Neutrophil (primary cell): ENCODE data around the gene ITPR1.

Experiments
- H3K27ac ChIP-seq: fragments of 200-600 bp; sonication (generic); 2 replicates; pipeline ENCODE4 v1.5.1; 2016; ENCODE audit warnings: mild to moderate bottlenecking, moderate library complexity
- H3K27me3 ChIP-seq: fragments of 200-600 bp; sonication (generic); 2 replicates; pipeline ENCODE4 v1.6.0; 2016; ENCODE audit warnings: mild to moderate bottlenecking
- H3K36me3 ChIP-seq: fragments of 200-600 bp; sonication (generic); 2 replicates; pipeline ENCODE4 v1.5.1; 2017
- H3K4me1 ChIP-seq, 2 experiments: fragments of 200-600 bp in 1 of 2; sonication (generic) in 1 of 2; 1 replicate in 1 of 2; 2 replicates in 1 of 2; pipeline versions ENCODE4 v1.5.1 to v1.6.1; 2013 to 2016; ENCODE audit warnings: low read depth in 1 of 2, low read length in 1 of 2, mild to moderate bottlenecking in 1 of 2, moderate library complexity in 1 of 2; ENCODE audit not compliant: control insufficient read depth in 1 of 2, insufficient read depth in 1 of 2
- H3K4me3 ChIP-seq, 2 experiments: fragments of 200-600 bp in 1 of 2; sonication (generic) in 1 of 2; 1 replicate in 1 of 2; 2 replicates in 1 of 2; pipeline ENCODE4 v1.5.1; 2013 to 2016; ENCODE audit warnings: low read depth in 1 of 2, low read length in 1 of 2, mild to moderate bottlenecking in 1 of 2, moderate library complexity in 1 of 2
- H3K9me3 ChIP-seq: fragments of 200-600 bp; sonication (generic); 2 replicates; pipeline ENCODE4 v1.5.1; 2016
- TF ChIP-seq, protein P1 (sequence below): fragments of 200-600 bp; sonication (generic); IDR thresholded peaks from 2 replicates; pipeline ENCODE4 v1.5.1; 2016; ENCODE audit warnings: antibody characterized with exemption

ITPR1 gene

DNA sequence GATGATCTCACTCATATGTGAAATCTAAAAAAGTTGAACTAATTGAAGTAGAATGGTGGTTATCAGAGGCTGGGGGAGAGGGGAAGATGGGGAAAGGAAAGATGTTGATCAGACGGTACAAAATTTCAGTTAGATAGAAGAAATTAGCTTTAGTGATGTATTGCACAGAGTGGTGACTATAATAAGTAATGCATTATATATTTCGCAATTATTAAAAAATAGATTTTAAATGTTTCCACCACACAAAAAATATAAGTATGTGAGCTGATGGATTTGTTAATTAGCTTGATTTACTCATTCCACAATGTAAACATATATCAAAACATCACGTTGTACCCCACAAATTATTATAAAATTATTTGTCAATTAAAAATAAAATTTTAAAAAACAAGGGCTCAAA is 34.2 kb upstream of the ITPR1 start:
- Histone ChIP-seq H3K4me3 (no peak overlapping the region), H3K27me3 (no peaks in the 10 kb centered on the region), H3K27ac (no peak overlapping the region), H3K4me1 (peaks cover 14 to 19% of the 10 kb centered on the region in 2 experiments), H3K9me3 (no peaks in the 10 kb centered on the region), H3K36me3 (no peaks in the 10 kb centered on the region)
- TF ChIP-seq, protein P1, sequence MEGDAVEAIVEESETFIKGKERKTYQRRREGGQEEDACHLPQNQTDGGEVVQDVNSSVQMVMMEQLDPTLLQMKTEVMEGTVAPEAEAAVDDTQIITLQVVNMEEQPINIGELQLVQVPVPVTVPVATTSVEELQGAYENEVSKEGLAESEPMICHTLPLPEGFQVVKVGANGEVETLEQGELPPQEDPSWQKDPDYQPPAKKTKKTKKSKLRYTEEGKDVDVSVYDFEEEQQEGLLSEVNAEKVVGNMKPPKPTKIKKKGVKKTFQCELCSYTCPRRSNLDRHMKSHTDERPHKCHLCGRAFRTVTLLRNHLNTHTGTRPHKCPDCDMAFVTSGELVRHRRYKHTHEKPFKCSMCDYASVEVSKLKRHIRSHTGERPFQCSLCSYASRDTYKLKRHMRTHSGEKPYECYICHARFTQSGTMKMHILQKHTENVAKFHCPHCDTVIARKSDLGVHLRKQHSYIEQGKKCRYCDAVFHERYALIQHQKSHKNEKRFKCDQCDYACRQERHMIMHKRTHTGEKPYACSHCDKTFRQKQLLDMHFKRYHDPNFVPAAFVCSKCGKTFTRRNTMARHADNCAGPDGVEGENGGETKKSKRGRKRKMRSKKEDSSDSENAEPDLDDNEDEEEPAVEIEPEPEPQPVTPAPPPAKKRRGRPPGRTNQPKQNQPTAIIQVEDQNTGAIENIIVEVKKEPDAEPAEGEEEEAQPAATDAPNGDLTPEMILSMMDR = no peak

DNA sequence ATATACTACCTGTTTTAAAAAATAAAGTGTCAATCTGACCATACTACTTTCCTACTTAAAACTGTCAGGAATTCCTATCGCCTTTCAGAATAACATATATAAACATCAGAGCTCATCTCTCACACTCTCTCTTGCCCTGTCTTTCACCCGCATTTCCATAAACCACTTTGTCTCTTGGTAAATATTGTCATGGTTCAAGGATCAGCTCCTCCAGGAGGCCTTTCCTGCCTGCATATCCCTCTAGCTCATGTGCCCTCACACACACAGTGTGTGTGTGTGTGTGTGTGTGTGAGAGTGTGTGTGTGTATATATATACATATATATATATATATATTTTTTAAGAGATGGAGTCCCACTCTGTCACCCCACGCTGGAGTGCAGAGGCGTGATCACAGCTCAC is 32.8 kb upstream of the ITPR1 start:
- no peak overlapping the region for H3K27ac ChIP-seq
- H3K4me3 ChIP-seq = no peak overlapping the region
- H3K27me3 ChIP-seq = no peaks in the 10 kb centered on the region
- TF ChIP-seq, protein P1 = no peak
- peaks cover 14 to 19% of the 10 kb centered on the region in 2 experiments for H3K4me1 ChIP-seq
- no peaks in the 10 kb centered on the region for H3K9me3 ChIP-seq
- no peaks in the 10 kb centered on the region for H3K36me3 ChIP-seq

DNA sequence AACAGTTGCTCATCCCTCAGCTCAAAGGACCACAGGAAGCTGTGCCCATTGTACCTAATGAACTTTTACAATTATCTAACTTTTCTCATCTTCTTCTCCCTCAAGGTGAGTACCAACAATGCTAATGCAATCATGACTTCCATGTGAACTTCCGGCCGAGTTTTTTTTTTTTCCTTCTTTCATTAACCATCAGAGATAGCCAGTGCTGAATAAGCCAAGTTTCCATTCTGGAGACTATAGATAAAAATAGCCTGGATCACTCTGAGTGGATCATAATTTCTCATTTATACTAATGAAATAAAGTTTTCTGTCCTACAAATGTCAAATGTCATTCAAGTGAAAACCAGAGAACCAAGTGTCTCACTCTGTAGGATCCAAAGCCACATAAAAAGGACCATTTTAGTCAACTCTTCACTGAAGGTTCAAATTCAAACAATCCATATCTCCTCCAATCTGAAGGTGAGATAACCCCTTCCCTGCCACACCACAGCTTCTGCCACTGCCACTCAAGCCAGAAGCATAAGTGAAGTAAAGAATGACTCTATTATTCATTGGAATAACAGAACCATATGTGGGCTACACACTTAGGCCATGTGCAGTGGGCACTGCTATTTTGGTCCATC is 31.6 kb upstream of the ITPR1 start:
- Histone ChIP-seq H3K9me3 (no peaks in the 10 kb centered on the region), H3K27me3 (no peaks in the 10 kb centered on the region), H3K27ac (peak overlapping the region; percentile 71), H3K4me3 (no peak overlapping the region), H3K4me1 (peaks cover 24 to 27% of the 10 kb centered on the region in 2 experiments), H3K36me3 (no peaks in the 10 kb centered on the region)
- TF ChIP-seq, protein P1 = no peak

DNA sequence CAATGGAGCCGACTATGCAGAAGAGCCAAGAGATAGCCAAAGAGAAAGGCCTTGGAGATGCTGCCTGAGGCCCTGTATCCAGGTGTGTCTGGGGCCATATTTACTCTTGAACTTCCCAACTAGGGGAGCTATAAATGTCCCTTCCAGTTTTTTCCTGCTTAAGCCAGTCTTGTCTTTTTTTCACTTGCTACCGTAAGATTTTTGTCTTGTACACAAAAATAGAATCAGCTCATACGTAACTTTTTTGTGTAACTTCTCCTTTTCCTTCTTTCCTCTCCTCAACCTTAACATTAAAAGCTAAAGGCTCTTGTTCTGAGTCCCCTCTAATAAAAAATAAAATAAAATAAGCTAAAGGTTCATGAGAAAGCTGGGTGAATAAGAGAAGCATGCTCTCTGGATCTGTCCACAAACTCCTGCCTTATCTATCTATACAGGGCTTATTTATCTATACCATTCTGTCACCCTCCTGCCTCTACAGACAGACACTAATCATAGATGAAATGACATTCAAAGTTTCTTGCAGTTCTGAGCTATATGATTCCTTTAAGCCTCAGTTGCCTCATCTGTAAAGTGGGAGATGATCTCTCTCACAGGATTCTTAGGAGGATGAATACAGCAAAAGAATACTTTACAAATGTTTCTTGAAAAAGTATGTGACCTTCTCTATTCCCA is 30.6 kb upstream of the ITPR1 start:
- H3K27me3 ChIP-seq = no peaks in the 10 kb centered on the region
- TF ChIP-seq, protein P1 = no peak
- H3K27ac ChIP-seq = peak overlapping the region; percentile 71
- H3K4me3 ChIP-seq = peak overlapping the region in 1 of 2 experiments; percentile 14
- H3K36me3 ChIP-seq = no peaks in the 10 kb centered on the region
- no peaks in the 10 kb centered on the region for H3K9me3 ChIP-seq
- peaks cover 30 to 36% of the 10 kb centered on the region in 2 experiments for H3K4me1 ChIP-seq

DNA sequence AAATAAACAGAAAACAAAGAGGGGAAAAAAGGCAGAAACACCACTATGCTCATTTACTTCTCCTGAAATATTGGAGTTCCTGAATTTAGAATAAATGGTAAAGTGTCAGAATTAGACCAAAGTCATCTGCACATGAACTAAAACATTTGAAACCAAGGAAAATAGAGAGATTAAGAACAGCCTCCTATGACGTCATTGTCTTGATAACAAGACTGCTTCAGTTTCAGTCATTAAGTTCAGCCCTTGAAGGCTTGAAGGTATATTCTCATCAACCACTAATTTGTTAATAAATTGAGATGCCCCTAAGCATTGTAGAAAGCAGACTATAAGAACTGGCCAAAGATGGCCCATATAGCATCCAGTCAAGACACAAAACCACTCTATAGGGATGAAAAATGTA is 28.6 kb upstream of the ITPR1 start:
- Histone ChIP-seq H3K36me3 (no peaks in the 10 kb centered on the region), H3K27me3 (no peaks in the 10 kb centered on the region), H3K9me3 (no peaks in the 10 kb centered on the region), H3K27ac (no peak overlapping the region), H3K4me3 (no peak overlapping the region), H3K4me1 (peaks cover 32 to 37% of the 10 kb centered on the region in 2 experiments)
- TF ChIP-seq, protein P1 = no peak
